Measurements from ENCODE around the gene FRMD4A. TPM values are rescaled to one million over a fixed set of nuclear protein-coding genes. Genes with fewer than 3 reads are reported as not detected.

The FRMD4A gene
- total RNA-seq, 2 experiments from 2014 or later: 3.1 to 3.7 TPM

- TF ChIP-seq, protein P1, sequence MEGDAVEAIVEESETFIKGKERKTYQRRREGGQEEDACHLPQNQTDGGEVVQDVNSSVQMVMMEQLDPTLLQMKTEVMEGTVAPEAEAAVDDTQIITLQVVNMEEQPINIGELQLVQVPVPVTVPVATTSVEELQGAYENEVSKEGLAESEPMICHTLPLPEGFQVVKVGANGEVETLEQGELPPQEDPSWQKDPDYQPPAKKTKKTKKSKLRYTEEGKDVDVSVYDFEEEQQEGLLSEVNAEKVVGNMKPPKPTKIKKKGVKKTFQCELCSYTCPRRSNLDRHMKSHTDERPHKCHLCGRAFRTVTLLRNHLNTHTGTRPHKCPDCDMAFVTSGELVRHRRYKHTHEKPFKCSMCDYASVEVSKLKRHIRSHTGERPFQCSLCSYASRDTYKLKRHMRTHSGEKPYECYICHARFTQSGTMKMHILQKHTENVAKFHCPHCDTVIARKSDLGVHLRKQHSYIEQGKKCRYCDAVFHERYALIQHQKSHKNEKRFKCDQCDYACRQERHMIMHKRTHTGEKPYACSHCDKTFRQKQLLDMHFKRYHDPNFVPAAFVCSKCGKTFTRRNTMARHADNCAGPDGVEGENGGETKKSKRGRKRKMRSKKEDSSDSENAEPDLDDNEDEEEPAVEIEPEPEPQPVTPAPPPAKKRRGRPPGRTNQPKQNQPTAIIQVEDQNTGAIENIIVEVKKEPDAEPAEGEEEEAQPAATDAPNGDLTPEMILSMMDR (IDR thresholded peaks at IDR 0.05): no peak
- CTCF ChIA-PET: no interaction called here
- H3K27ac Mint-ChIP-seq: peak overlapping the region; percentile 15
These were observed 676.5 kb downstream of the FRMD4A start for GRCh38 chr10:13654118-13654830.

DNA sequence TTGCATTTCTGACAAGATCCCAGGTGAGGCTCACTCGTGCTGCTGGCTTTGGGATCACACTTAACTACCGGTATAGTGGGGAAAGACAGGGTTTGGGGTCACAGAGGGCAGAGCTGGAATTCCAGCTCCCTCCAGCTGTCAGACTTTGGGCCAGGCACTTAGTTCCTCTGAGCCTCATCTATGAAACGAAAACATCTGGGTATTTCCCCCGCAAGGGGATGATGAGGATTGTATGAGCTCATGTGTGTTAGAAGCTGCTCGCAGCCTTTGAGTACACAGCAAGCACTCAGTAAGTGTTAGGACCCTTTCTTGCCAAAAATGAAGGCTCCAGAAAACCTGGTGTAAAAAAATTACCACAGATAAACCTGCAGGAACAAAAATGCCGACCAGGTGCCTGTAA is 677.9 kb downstream of the FRMD4A start:
- intact Hi-C loops (cut with DNase I, micrococcal nuclease): no loop called here
- H3K4me1 Mint-ChIP-seq (ENCODE audit: low read depth): peaks cover 18% of the 10 kb centered on the region
- POLR2A ChIA-PET: no interaction called here

More at GRCh38 chr10:13654118-13654830, 676.5 kb downstream of the FRMD4A start:
- Mint-ChIP-seq H3K4me3 (no peak overlapping the region), H3K36me3 (ENCODE audit: low read depth) (peaks cover 1% of the 10 kb centered on the region), H3K9me3 (no peaks in the 10 kb centered on the region), H3K27me3 (no peaks in the 10 kb centered on the region), H3K4me1 (ENCODE audit: low read depth) (peaks cover 4% of the 10 kb centered on the region)
- Histone ChIP-seq H3K4me1 (ENCODE audit: insufficient read depth, low read length) (peaks cover 9% of the 10 kb centered on the region), H3K4me3 (ENCODE audit: low read length) (no peak overlapping the region), H3K9me3 (ENCODE audit: control insufficient read depth in 1 of 2, insufficient read depth in 1 of 2, low read length in 2 of 2) (no peaks in the 10 kb centered on the region), H3K27ac (ENCODE audit: low read depth in 1 of 2, low read length in 2 of 2) (no peak overlapping the region), H3K36me3 (ENCODE audit: insufficient read depth, low read length) (no peaks in the 10 kb centered on the region), H3K27me3 (ENCODE audit: control insufficient read depth in 1 of 2, insufficient read depth in 2 of 2, low read length in 2 of 2) (no peaks in the 10 kb centered on the region)
- ATAC-seq (ENCODE audit: poor library complexity): no peak
- intact Hi-C loops (cut with DNase I, micrococcal nuclease): no loop called here
- no peak for DNase-seq
- POLR2A ChIA-PET: no interaction called here

DNA sequence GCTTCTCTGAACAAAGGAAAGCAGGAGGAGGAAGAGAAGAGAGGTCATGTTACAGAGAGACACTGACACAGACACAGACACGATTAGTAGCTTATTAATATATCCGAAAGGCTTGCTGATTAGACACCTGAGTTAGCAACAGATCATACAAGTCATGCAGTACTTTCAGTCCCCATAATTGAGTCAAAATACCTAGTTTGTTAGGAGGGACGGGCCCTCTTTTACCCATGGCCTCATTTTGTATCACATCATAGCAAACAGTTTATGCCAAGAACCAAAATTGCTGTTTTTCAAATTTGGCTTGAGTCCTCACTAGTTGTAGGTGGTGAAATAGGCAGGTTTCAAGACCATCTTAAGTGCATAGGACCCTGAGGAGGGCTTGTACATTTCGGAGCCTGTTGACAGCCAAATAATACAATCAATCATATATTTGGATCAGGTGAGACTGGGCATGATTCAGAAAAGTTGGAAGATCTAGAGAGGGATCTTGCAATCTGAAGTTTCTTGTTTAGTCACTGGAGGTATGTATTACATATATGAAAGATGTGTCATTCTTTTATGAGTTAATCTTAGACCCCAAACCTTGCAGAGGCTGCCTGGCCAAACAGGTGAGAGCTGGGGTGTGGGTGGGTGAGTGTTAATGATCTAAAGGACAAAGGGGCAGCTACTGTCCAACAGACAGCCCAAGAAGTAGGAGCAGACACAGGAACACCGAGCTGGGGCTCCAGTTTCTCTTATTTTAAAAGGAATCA is 678.6 kb downstream of the FRMD4A start:
- H3K27ac Mint-ChIP-seq: peak overlapping the region; percentile 8
- POLR2A ChIA-PET: no interaction called here
- DNase-seq: no peak
- no peaks in the 10 kb centered on the region for H3K27me3 Mint-ChIP-seq
- Histone ChIP-seq H3K27me3 (ENCODE audit: control insufficient read depth in 1 of 2, insufficient read depth in 2 of 2, low read length in 2 of 2) (no peaks in the 10 kb centered on the region), H3K27ac (ENCODE audit: low read depth in 1 of 2, low read length in 2 of 2) (no peak overlapping the region), H3K4me1 (ENCODE audit: insufficient read depth, low read length) (peaks cover 9% of the 10 kb centered on the region), H3K4me3 (ENCODE audit: low read length) (no peak overlapping the region), H3K9me3 (ENCODE audit: control insufficient read depth in 1 of 2, insufficient read depth in 1 of 2, low read length in 2 of 2) (no peaks in the 10 kb centered on the region), H3K36me3 (ENCODE audit: insufficient read depth, low read length) (peaks cover 2% of the 10 kb centered on the region)
- peaks cover 15% of the 10 kb centered on the region for H3K36me3 Mint-ChIP-seq (ENCODE audit: low read depth)
- intact Hi-C loops (cut with DNase I, micrococcal nuclease): no loop called here
- peaks cover 21% of the 10 kb centered on the region for H3K4me1 Mint-ChIP-seq (ENCODE audit: low read depth)
- H3K4me3 Mint-ChIP-seq: no peak overlapping the region
- TF ChIP-seq, protein P1 (IDR thresholded peaks at IDR 0.05): no peak
- CTCF ChIA-PET: no interaction called here
- H3K9me3 Mint-ChIP-seq: no peaks in the 10 kb centered on the region
- no peak for ATAC-seq (ENCODE audit: poor library complexity)

More for the DNA sequence above, 677.9 kb downstream of the FRMD4A start:
- Mint-ChIP-seq H3K27me3 (no peaks in the 10 kb centered on the region), H3K27ac (peak overlapping the region; percentile 8), H3K4me3 (no peak overlapping the region), H3K9me3 (no peaks in the 10 kb centered on the region), H3K36me3 (ENCODE audit: low read depth) (peaks cover 14% of the 10 kb centered on the region)
- CTCF ChIA-PET: no interaction called here
- DNase-seq: no peak
- no peaks in the 10 kb centered on the region for H3K27me3 ChIP-seq (ENCODE audit: control insufficient read depth in 1 of 2, insufficient read depth in 2 of 2, low read length in 2 of 2)
- H3K4me1 ChIP-seq (ENCODE audit: insufficient read depth, low read length): peaks cover 9% of the 10 kb centered on the region
- no peak for ATAC-seq (ENCODE audit: poor library complexity)
- TF ChIP-seq, protein P1 (IDR thresholded peaks at IDR 0.05): no peak
- H3K9me3 ChIP-seq (ENCODE audit: control insufficient read depth in 1 of 2, insufficient read depth in 1 of 2, low read length in 2 of 2): no peaks in the 10 kb centered on the region
- no peak overlapping the region for H3K4me3 ChIP-seq (ENCODE audit: low read length)
- H3K36me3 ChIP-seq (ENCODE audit: insufficient read depth, low read length): no peaks in the 10 kb centered on the region
- no peak overlapping the region for H3K27ac ChIP-seq (ENCODE audit: low read depth in 1 of 2, low read length in 2 of 2)
